WTC11 (cell line): ENCODE measurements around the gene AIP. TPM values are rescaled to one million over a fixed set of nuclear protein-coding genes. Genes with fewer than 3 reads are reported as not detected.

Experiments used
- ATAC-seq: fragments of 200-7000 bp; cut with Tn5 transposase; 2 replicates; pipeline ENCODE4 v1.10.0; 2021; ENCODE audit warnings: mild to moderate bottlenecking, moderate library complexity
- CTCF ChIA-PET: fragments of 300-600 bp; sonication (Branson Sonifier 250); formaldehyde crosslinking; loops from one replicate; lab custom pipeline; 2021; ENCODE audit warnings: antibody characterized with exemption; lab: Charles Lee
- POLR2A ChIA-PET: fragments of 350-600 bp; sonication (Branson Sonifier 250); formaldehyde crosslinking; loops from one replicate; lab custom pipeline; 2021; ENCODE audit warnings: antibody characterized with exemption; lab: Charles Lee
- DNase-seq: peaks from one replicate; pipeline ENCODE4 v3.0.0; 2021; ENCODE audit warnings: low spot score
- H3K27ac Mint-ChIP-seq: 2 replicates; pipeline ENCODE4 v1.8.0; 2021; ENCODE audit warnings: mixed read lengths
- H3K27me3 Mint-ChIP-seq: 2 replicates; pipeline ENCODE4 v1.8.0; 2021; ENCODE audit warnings: low read depth, mild to moderate bottlenecking, moderate library complexity, mixed read lengths
- H3K36me3 Mint-ChIP-seq: 2 replicates; pipeline ENCODE4 v1.8.0; 2021; ENCODE audit warnings: mixed read lengths
- H3K4me1 Mint-ChIP-seq: 2 replicates; pipeline ENCODE4 v1.8.0; 2022; ENCODE audit warnings: mixed read lengths
- H3K4me3 Mint-ChIP-seq: 2 replicates; pipeline ENCODE4 v1.8.0; 2021; ENCODE audit warnings: mild to moderate bottlenecking, moderate library complexity, mixed read lengths
- H3K9me3 Mint-ChIP-seq: 2 replicates; pipeline ENCODE4 v1.8.0; 2021; ENCODE audit warnings: mixed read lengths
- FOXK1 ChIP-seq: sonication (generic); formaldehyde crosslinking; IDR thresholded peaks from 2 replicates; pipeline ENCODE4 v1.8.0; 2022; ENCODE audit warnings: mild to moderate bottlenecking, moderate library complexity, missing genetic modification reagents
- NFATC4 ChIP-seq: fragments of 250-450 bp; sonication (Bioruptor Pico); IDR thresholded peaks from 2 replicates; pipeline ENCODE4 v1.9.0; 2021; ENCODE audit warnings: mild to moderate bottlenecking
- NR3C1 ChIP-seq: sonication (generic); formaldehyde crosslinking; conservative IDR thresholded peaks from 2 replicates; pipeline ENCODE4 v1.8.1; 2023; ENCODE audit warnings: low read depth, mild to moderate bottlenecking, missing genetic modification reagents
- OVOL2 ChIP-seq: fragments of 250-450 bp; sonication (Bioruptor Pico); IDR thresholded peaks from 2 replicates; pipeline ENCODE4 v1.9.0; 2021; ENCODE audit warnings: mild to moderate bottlenecking, borderline replicate concordance
- SOX15 ChIP-seq: fragments of 250-450 bp; sonication (Bioruptor Pico); IDR thresholded peaks from 2 replicates; pipeline ENCODE4 v1.9.0; 2021; ENCODE audit warnings: mild to moderate bottlenecking
- ZNF121 ChIP-seq: sonication (generic); formaldehyde crosslinking; IDR thresholded peaks from 2 replicates; pipeline ENCODE4 v1.8.0; 2023; ENCODE audit warnings: missing genetic modification reagents
- ZNF416 ChIP-seq: fragments of 250-450 bp; sonication (Bioruptor Pico); IDR thresholded peaks from 2 replicates; pipeline ENCODE4 v1.9.0; 2021; ENCODE audit warnings: mild to moderate bottlenecking, inconsistent platforms
- total RNA-seq: library from RNA; stranded (reverse); gene quantifications from 3 replicates; pipeline ENCODE4 v1.2.3, GENCODE V29; 2021
- TF ChIP-seq, protein P1 (sequence below): fragments of 200-600 bp; IDR thresholded peaks from 2 replicates; pipeline ENCODE4 v1.8.0; 2022; ENCODE audit warnings: antibody characterized with exemption
- TF ChIP-seq, protein P2 (sequence below): fragments of 250-450 bp; sonication (Bioruptor Pico); conservative IDR thresholded peaks from 2 replicates; pipeline ENCODE4 v1.9.0; 2021; ENCODE audit warnings: mild to moderate bottlenecking
- TF ChIP-seq, protein P3 (sequence below): sonication (generic); formaldehyde crosslinking; conservative IDR thresholded peaks from 2 replicates; pipeline ENCODE4 v1.8.1; 2023; ENCODE audit warnings: mild to moderate bottlenecking, low read depth, missing genetic modification reagents, moderate library complexity
- TF ChIP-seq, protein P4 (sequence below): sonication (generic); formaldehyde crosslinking; IDR thresholded peaks from 2 replicates; pipeline ENCODE4 v1.8.0; 2022; ENCODE audit warnings: missing genetic modification reagents
- TF ChIP-seq, protein P5 (sequence below): sonication (generic); formaldehyde crosslinking; IDR thresholded peaks from 2 replicates; pipeline ENCODE4 v1.8.1; 2022; ENCODE audit warnings: mild to moderate bottlenecking, missing genetic modification reagents, moderate library complexity, borderline replicate concordance
- TF ChIP-seq, protein P6 (sequence below): sonication (generic); formaldehyde crosslinking; IDR thresholded peaks from 2 replicates; pipeline ENCODE4 v1.8.1; 2023; ENCODE audit warnings: mild to moderate bottlenecking, missing genetic modification reagents

The AIP gene
- total RNA-seq, 1 experiment from 2014 or later = 32.8 TPM

DNA sequence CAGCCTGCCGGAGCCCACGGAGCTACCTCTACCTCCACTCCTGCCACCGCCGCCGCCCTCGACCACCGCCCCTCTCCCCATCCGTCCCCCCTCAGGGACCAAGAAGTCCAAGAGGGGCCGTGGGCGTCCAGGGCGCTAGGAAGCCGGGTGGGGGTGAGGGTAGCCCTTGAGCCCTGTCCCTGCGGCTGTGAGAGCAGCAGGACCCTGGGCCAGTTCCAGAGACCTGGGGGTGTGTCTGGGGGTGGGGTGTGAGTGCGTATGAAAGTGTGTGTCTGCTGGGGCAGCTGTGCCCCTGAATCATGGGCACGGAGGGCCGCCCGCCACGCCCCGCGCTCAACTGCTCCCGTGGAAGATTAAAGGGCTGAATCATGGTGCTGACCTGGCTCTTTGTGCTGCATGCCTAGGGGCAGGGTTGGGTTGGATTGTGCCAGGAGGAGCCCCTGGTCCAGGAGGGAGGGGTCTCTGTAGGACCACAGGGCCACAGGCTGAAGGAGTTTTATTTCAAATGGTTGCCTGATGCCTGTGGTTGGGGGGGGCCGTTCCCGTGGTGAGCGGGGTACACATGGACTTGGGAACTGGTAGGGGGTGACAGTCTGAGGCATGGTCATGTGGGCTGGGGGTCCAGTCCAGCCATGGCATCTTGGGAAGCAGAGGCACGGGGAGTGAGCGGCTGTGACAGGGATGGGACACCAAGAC, 47.6 kb upstream of the AIP start (continued):
- TF ChIP-seq, protein P1, sequence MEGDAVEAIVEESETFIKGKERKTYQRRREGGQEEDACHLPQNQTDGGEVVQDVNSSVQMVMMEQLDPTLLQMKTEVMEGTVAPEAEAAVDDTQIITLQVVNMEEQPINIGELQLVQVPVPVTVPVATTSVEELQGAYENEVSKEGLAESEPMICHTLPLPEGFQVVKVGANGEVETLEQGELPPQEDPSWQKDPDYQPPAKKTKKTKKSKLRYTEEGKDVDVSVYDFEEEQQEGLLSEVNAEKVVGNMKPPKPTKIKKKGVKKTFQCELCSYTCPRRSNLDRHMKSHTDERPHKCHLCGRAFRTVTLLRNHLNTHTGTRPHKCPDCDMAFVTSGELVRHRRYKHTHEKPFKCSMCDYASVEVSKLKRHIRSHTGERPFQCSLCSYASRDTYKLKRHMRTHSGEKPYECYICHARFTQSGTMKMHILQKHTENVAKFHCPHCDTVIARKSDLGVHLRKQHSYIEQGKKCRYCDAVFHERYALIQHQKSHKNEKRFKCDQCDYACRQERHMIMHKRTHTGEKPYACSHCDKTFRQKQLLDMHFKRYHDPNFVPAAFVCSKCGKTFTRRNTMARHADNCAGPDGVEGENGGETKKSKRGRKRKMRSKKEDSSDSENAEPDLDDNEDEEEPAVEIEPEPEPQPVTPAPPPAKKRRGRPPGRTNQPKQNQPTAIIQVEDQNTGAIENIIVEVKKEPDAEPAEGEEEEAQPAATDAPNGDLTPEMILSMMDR = no peak
- TF ChIP-seq OVOL2 (CRISPR knock-in tag) (no peak), NFATC4 (no peak), ZNF416 (CRISPR knock-in tag) (no peak)
- TF ChIP-seq, protein P2, sequence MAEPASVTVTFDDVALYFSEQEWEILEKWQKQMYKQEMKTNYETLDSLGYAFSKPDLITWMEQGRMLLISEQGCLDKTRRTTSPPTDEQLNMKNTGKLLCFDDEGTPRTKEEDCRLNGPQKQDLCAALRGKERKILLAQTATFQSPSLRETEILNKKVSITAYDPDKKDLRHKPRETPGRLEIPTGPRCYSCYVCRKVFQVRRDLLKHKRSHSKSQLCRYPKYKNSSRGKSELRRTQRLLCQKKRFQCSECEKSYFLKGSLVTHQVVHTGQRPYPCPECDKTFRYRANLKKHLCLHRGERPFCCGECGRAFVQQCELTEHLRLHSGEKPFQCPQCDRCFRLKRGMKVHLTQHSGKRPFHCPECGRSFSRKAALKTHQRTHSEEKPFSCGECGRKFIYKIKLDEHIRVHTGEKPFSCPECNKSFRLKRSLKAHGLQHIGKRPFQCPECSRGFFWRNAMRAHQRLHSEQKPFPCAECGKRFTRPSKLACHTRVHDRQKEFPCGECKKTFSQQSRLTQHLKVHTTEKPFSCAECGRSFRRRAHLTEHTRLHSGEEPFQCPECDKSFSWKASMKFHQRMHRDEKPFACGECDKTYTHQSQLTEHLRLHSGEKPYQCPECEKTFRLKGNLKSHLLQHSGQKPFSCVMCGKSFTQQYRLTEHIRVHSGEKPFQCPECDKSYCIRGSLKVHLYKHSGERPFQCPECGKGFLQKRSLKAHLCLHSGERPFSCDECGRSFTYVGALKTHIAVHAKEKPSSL (CRISPR knock-in tag) = no peak
- TF ChIP-seq, protein P3, sequence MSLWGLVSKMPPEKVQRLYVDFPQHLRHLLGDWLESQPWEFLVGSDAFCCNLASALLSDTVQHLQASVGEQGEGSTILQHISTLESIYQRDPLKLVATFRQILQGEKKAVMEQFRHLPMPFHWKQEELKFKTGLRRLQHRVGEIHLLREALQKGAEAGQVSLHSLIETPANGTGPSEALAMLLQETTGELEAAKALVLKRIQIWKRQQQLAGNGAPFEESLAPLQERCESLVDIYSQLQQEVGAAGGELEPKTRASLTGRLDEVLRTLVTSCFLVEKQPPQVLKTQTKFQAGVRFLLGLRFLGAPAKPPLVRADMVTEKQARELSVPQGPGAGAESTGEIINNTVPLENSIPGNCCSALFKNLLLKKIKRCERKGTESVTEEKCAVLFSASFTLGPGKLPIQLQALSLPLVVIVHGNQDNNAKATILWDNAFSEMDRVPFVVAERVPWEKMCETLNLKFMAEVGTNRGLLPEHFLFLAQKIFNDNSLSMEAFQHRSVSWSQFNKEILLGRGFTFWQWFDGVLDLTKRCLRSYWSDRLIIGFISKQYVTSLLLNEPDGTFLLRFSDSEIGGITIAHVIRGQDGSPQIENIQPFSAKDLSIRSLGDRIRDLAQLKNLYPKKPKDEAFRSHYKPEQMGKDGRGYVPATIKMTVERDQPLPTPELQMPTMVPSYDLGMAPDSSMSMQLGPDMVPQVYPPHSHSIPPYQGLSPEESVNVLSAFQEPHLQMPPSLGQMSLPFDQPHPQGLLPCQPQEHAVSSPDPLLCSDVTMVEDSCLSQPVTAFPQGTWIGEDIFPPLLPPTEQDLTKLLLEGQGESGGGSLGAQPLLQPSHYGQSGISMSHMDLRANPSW (CRISPR knock-in tag) = no peak
- TF ChIP-seq, protein P4, sequence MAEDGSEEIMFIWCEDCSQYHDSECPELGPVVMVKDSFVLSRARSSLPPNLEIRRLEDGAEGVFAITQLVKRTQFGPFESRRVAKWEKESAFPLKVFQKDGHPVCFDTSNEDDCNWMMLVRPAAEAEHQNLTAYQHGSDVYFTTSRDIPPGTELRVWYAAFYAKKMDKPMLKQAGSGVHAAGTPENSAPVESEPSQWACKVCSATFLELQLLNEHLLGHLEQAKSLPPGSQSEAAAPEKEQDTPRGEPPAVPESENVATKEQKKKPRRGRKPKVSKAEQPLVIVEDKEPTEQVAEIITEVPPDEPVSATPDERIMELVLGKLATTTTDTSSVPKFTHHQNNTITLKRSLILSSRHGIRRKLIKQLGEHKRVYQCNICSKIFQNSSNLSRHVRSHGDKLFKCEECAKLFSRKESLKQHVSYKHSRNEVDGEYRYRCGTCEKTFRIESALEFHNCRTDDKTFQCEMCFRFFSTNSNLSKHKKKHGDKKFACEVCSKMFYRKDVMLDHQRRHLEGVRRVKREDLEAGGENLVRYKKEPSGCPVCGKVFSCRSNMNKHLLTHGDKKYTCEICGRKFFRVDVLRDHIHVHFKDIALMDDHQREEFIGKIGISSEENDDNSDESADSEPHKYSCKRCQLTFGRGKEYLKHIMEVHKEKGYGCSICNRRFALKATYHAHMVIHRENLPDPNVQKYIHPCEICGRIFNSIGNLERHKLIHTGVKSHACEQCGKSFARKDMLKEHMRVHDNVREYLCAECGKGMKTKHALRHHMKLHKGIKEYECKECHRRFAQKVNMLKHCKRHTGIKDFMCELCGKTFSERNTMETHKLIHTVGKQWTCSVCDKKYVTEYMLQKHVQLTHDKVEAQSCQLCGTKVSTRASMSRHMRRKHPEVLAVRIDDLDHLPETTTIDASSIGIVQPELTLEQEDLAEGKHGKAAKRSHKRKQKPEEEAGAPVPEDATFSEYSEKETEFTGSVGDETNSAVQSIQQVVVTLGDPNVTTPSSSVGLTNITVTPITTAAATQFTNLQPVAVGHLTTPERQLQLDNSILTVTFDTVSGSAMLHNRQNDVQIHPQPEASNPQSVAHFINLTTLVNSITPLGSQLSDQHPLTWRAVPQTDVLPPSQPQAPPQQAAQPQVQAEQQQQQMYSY = no peak
- TF ChIP-seq, protein P5, sequence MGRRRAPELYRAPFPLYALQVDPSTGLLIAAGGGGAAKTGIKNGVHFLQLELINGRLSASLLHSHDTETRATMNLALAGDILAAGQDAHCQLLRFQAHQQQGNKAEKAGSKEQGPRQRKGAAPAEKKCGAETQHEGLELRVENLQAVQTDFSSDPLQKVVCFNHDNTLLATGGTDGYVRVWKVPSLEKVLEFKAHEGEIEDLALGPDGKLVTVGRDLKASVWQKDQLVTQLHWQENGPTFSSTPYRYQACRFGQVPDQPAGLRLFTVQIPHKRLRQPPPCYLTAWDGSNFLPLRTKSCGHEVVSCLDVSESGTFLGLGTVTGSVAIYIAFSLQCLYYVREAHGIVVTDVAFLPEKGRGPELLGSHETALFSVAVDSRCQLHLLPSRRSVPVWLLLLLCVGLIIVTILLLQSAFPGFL (CRISPR knock-in tag) = no peak
- TF ChIP-seq, all 79 proteins: peak for 0

DNA sequence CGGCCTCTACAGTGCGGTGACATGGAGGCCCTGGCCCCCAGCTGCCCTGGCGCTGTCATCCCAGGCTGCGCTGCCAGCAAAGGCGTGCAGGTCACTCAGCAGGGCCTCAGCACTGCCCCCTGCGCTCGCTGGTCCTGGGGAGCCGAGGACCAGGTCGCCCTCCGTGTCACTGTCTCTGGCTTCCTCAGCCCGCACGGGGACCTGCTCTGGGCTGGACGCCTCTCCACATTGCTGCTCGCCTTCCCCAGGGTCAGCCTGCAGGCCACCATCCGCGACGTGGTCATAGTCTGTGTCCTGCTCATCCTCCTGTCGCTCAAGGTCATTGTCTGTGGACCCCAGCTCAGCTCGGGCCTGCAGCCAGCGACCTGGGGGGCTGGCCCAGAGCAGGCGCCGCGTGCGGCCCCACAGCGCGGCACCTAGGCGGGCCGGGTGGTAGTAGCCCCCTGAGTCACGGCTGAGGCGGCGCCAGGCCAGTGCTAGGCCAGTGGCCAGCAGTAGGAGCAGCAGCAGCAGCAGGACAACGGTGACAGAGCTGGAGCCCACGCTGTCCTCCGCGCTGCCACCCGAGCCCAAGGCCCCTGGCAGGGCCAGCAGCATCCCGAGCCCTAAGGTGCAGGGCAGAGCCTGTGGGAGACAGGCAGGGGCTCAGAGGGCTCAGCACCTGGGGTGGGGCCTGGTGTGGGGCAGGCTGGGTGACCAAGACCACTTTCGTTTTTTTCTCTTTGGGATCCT, 46.9 kb upstream of the AIP start:
- ChIA-PET CTCF (interaction anchor here (1.0 to 4.2 kb wide), 5 partner anchors 32 to 53 kb away, joined by 3 to 31 read pairs (median 4); partner anchors contain the start of genes PPP1CA and RAD9A), POLR2A (interaction anchor here (0.7 to 2.2 kb wide), 5 partner anchors 8 to 53 kb away, joined by 3 to 11 read pairs (median 4); partner anchors contain the start of genes PPP1CA and RPS6KB2)
- Mint-ChIP-seq H3K36me3 (peaks cover 6% of the 10 kb centered on the region; the same call in 1 of the 2 replicates), H3K27ac (peak overlapping the region; percentile 79; the same call in 1 of the 2 replicates), H3K4me1 (peaks cover 16% of the 10 kb centered on the region), H3K27me3 (no peaks in the 10 kb centered on the region), H3K4me3 (no peak overlapping the region), H3K9me3 (no peaks in the 10 kb centered on the region)
- ATAC-seq = no peak
- no peak for DNase-seq
- TF ChIP-seq SOX15 (no peak), ZNF121 (CRISPR knock-in tag) (no peak), FOXK1 (no peak), NR3C1 (CRISPR knock-in tag) (no peak)
- TF ChIP-seq, protein P6, sequence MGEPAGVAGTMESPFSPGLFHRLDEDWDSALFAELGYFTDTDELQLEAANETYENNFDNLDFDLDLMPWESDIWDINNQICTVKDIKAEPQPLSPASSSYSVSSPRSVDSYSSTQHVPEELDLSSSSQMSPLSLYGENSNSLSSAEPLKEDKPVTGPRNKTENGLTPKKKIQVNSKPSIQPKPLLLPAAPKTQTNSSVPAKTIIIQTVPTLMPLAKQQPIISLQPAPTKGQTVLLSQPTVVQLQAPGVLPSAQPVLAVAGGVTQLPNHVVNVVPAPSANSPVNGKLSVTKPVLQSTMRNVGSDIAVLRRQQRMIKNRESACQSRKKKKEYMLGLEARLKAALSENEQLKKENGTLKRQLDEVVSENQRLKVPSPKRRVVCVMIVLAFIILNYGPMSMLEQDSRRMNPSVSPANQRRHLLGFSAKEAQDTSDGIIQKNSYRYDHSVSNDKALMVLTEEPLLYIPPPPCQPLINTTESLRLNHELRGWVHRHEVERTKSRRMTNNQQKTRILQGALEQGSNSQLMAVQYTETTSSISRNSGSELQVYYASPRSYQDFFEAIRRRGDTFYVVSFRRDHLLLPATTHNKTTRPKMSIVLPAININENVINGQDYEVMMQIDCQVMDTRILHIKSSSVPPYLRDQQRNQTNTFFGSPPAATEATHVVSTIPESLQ (CRISPR knock-in tag) = no peak
- TF ChIP-seq, protein P2 (CRISPR knock-in tag) = no peak
- TF ChIP-seq, protein P5 (CRISPR knock-in tag) = no peak
